Neural cell (in vitro differentiated cells): ENCODE results near the gene GABRG3. TPM values are rescaled to one million over a fixed set of nuclear protein-coding genes. Genes with fewer than 3 reads are reported as not detected.

ENCODE experiments used
- H2AFZ ChIP-seq: fragments of 200-600, 300-800 bp; sonication (generic), shearing (Covaris generic); 2 replicates; pipeline ENCODE4 v1.6.0; 2014; ENCODE audit warnings: low read depth, mild to moderate bottlenecking, antibody characterized with exemption, low read length, moderate library complexity
- H3F3A ChIP-seq: fragments of 200-600 bp; shearing (Covaris generic); 2 replicates; pipeline ENCODE4 v1.6.1; 2016; ENCODE audit warnings: mild to moderate bottlenecking, moderate library complexity, mixed read lengths, antibody characterized with exemption, low read length; ENCODE audit not compliant: insufficient read depth, poor library complexity, severe bottlenecking
- H3K27ac ChIP-seq: fragments of 200-600, 300-800 bp; sonication (generic), shearing (Covaris generic); 2 replicates; pipeline ENCODE4 v1.5.1; 2014; ENCODE audit warnings: mild to moderate bottlenecking, low read length, moderate library complexity
- H3K27me3 ChIP-seq: fragments of 300-800, 200-600 bp; sonication (generic), shearing (Covaris generic); 2 replicates; pipeline ENCODE4 v1.6.0; 2014; ENCODE audit warnings: mild to moderate bottlenecking, low read depth, low read length, moderate library complexity; ENCODE audit not compliant: insufficient read depth
- H3K36me3 ChIP-seq: fragments of 300-800, 200-600 bp; sonication (generic), shearing (Covaris generic); 2 replicates; pipeline ENCODE4 v1.5.1; 2014; ENCODE audit warnings: mild to moderate bottlenecking, antibody characterized with exemption, low read length, moderate library complexity; ENCODE audit not compliant: insufficient read depth
- H3K4me2 ChIP-seq: fragments of 300-800, 200-600 bp; sonication (generic), shearing (Covaris generic); 2 replicates; pipeline ENCODE4 v1.6.0; 2014; ENCODE audit warnings: mild to moderate bottlenecking, low read length
- H3K4me3 ChIP-seq: fragments of 300-800, 200-600 bp; sonication (generic), shearing (Covaris generic); 2 replicates; pipeline ENCODE4 v1.5.1; 2014; ENCODE audit warnings: mild to moderate bottlenecking, low read length, moderate library complexity
- H3K79me2 ChIP-seq: fragments of 200-600 bp; shearing (Covaris generic); replicated peaks from 2 replicates; pipeline ENCODE4 v1.6.0; 2014; ENCODE audit warnings: mild to moderate bottlenecking, low read length, moderate library complexity; ENCODE audit not compliant: insufficient read depth
- H3K9ac ChIP-seq: fragments of 300-800, 200-600 bp; sonication (generic), shearing (Covaris generic); 2 replicates; pipeline ENCODE4 v1.6.1; 2016; ENCODE audit warnings: mild to moderate bottlenecking, low read length, mixed read lengths
- H3K9me2 ChIP-seq: fragments of 200-600 bp; shearing (Covaris generic); 2 replicates; pipeline ENCODE4 v1.6.1; 2016; ENCODE audit warnings: mild to moderate bottlenecking, low read length, mixed read lengths; ENCODE audit not compliant: insufficient read depth
- H3K9me3 ChIP-seq: fragments of 200-600, 300-800 bp; sonication (generic), shearing (Covaris generic); 2 replicates; pipeline ENCODE4 v1.6.1; 2016; ENCODE audit warnings: mild to moderate bottlenecking, mixed run types, low read length, moderate library complexity, mixed read lengths
- H4K20me1 ChIP-seq: fragments of 200-600 bp; shearing (Covaris generic); 2 replicates; pipeline ENCODE4 v1.6.1; 2016; ENCODE audit warnings: mild to moderate bottlenecking, mixed run types; ENCODE audit not compliant: insufficient read depth
- EP300 ChIP-seq: fragments of 450-650 bp; conservative IDR thresholded peaks from 2 replicates; pipeline ENCODE4 v1.6.1; 2014; ENCODE audit warnings: antibody characterized with exemption, mild to moderate bottlenecking, moderate library complexity; ENCODE audit not compliant: poor library complexity, severe bottlenecking
- EZH2 ChIP-seq: fragments of 200-600, 300-800 bp; shearing (Covaris generic), sonication (generic); IDR thresholded peaks from 2 replicates; pipeline ENCODE4 v1.6.1; 2014; ENCODE audit warnings: antibody characterized with exemption, low read length, borderline replicate concordance, mild to moderate bottlenecking; ENCODE audit not compliant: insufficient read depth, poor library complexity, severe bottlenecking
- MXI1 ChIP-seq: fragments of 450-650 bp; conservative IDR thresholded peaks from 2 replicates; pipeline ENCODE4 v1.6.1; 2014; ENCODE audit warnings: antibody characterized with exemption, mild to moderate bottlenecking; ENCODE audit not compliant: poor library complexity, severe bottlenecking
- POLR2AphosphoS5 ChIP-seq: IDR thresholded peaks from 2 replicates; pipeline ENCODE4 v1.6.1; 2012
- RAD21 ChIP-seq: fragments of 450-650 bp; conservative IDR thresholded peaks from 2 replicates; pipeline ENCODE4 v1.6.1; 2014; ENCODE audit warnings: antibody characterized with exemption, mild to moderate bottlenecking, moderate library complexity
- SMC3 ChIP-seq: fragments of 450-650 bp; conservative IDR thresholded peaks from 2 replicates; pipeline ENCODE4 v1.6.1; 2014; ENCODE audit warnings: antibody characterized with exemption, mild to moderate bottlenecking, moderate library complexity; ENCODE audit not compliant: poor library complexity
- TAF1 ChIP-seq: IDR thresholded peaks from 2 replicates; pipeline ENCODE4 v1.6.1; 2012; ENCODE audit warnings: low read depth
- polyA plus RNA-seq: library from polyadenylated mRNA; depleted of rRNA; stranded (reverse); fragments of >200 nt; gene quantifications from 2 replicates; pipeline ENCODE4 v1.2.3, GENCODE V29; 2014
- TF ChIP-seq, protein P1 (sequence below): IDR thresholded peaks from 2 replicates; pipeline ENCODE4 v1.6.1; 2012; ENCODE audit warnings: borderline replicate concordance
- TF ChIP-seq, protein P2 (sequence below): fragments of 450-650 bp; IDR thresholded peaks from 2 replicates; pipeline ENCODE4 v1.5.1; 2014; ENCODE audit warnings: antibody characterized with exemption, mild to moderate bottlenecking, moderate library complexity; ENCODE audit not compliant: poor library complexity, severe bottlenecking

Gene GABRG3
- polyA plus RNA-seq, 1 donor from 2014 or later, result 1.2 TPM

GRCh38 chr15:27479296-27480140 lies 508.5 kb downstream of the GABRG3 start:
- Histone ChIP-seq H3K79me2 (no peaks in the 10 kb centered on the region), H3K27me3 (no peaks in the 10 kb centered on the region), H3K4me3 (no peak overlapping the region), H3K9ac (no peak overlapping the region), H3K9me3 (peaks cover 3% of the 10 kb centered on the region), H3K9me2 (no peaks in the 10 kb centered on the region), H2AFZ (no peak overlapping the region), H3K27ac (no peak overlapping the region), H3K36me3 (no peaks in the 10 kb centered on the region), H3K4me2 (no peak overlapping the region), H3F3A (peaks cover 4% of the 10 kb centered on the region), H4K20me1 (no peaks in the 10 kb centered on the region)
- TF ChIP-seq POLR2AphosphoS5 (no peak), MXI1 (no peak), RAD21 (no peak), SMC3 (no peak), EP300 (no peak), TAF1 (no peak), EZH2 (no peak)
- TF ChIP-seq, protein P1, sequence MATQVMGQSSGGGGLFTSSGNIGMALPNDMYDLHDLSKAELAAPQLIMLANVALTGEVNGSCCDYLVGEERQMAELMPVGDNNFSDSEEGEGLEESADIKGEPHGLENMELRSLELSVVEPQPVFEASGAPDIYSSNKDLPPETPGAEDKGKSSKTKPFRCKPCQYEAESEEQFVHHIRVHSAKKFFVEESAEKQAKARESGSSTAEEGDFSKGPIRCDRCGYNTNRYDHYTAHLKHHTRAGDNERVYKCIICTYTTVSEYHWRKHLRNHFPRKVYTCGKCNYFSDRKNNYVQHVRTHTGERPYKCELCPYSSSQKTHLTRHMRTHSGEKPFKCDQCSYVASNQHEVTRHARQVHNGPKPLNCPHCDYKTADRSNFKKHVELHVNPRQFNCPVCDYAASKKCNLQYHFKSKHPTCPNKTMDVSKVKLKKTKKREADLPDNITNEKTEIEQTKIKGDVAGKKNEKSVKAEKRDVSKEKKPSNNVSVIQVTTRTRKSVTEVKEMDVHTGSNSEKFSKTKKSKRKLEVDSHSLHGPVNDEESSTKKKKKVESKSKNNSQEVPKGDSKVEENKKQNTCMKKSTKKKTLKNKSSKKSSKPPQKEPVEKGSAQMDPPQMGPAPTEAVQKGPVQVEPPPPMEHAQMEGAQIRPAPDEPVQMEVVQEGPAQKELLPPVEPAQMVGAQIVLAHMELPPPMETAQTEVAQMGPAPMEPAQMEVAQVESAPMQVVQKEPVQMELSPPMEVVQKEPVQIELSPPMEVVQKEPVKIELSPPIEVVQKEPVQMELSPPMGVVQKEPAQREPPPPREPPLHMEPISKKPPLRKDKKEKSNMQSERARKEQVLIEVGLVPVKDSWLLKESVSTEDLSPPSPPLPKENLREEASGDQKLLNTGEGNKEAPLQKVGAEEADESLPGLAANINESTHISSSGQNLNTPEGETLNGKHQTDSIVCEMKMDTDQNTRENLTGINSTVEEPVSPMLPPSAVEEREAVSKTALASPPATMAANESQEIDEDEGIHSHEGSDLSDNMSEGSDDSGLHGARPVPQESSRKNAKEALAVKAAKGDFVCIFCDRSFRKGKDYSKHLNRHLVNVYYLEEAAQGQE, result no peak
- TF ChIP-seq, protein P2, sequence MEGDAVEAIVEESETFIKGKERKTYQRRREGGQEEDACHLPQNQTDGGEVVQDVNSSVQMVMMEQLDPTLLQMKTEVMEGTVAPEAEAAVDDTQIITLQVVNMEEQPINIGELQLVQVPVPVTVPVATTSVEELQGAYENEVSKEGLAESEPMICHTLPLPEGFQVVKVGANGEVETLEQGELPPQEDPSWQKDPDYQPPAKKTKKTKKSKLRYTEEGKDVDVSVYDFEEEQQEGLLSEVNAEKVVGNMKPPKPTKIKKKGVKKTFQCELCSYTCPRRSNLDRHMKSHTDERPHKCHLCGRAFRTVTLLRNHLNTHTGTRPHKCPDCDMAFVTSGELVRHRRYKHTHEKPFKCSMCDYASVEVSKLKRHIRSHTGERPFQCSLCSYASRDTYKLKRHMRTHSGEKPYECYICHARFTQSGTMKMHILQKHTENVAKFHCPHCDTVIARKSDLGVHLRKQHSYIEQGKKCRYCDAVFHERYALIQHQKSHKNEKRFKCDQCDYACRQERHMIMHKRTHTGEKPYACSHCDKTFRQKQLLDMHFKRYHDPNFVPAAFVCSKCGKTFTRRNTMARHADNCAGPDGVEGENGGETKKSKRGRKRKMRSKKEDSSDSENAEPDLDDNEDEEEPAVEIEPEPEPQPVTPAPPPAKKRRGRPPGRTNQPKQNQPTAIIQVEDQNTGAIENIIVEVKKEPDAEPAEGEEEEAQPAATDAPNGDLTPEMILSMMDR, result no peak

DNA sequence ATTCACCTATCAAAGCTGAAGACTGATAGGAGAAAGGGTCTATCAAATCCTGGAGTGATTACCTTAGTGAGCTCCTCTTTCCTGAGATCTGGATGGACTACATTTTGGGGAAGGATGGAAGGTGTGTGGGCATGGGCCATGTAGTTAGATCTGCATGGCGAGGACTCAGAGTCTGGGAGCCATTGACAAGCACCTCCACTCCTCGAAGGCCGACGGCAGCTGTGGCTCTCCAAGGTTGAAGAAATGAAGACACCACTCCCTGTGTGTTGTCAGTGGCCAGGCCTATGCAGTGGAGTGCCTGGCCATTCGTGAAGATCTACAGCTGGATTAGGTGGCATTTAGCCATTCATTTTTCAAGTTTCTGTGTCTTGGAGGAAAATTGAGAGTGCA lies 509.2 kb downstream of the GABRG3 start:
- Histone ChIP-seq H3K36me3 (no peaks in the 10 kb centered on the region), H3K9me2 (no peaks in the 10 kb centered on the region), H3K27me3 (no peaks in the 10 kb centered on the region), H2AFZ (no peak overlapping the region), H3K9me3 (peaks cover 3% of the 10 kb centered on the region), H3F3A (peaks cover 4% of the 10 kb centered on the region), H3K9ac (no peak overlapping the region), H4K20me1 (no peaks in the 10 kb centered on the region), H3K4me3 (no peak overlapping the region), H3K27ac (no peak overlapping the region), H3K4me2 (no peak overlapping the region), H3K79me2 (no peaks in the 10 kb centered on the region)
- TF ChIP-seq RAD21 (no peak), EP300 (no peak), POLR2AphosphoS5 (no peak), SMC3 (no peak), EZH2 (no peak), TAF1 (no peak)
- TF ChIP-seq, protein P2, result no peak
